ENCODE results near the gene TMC8. TPM values are rescaled to one million over a fixed set of nuclear protein-coding genes. Genes with fewer than 3 reads are reported as not detected.
"Not testable (repeated sequence)": the region's sequence is repeated elsewhere in the genome, so short reads cannot be mapped to it uniquely, and the experiment has no call there.

Gene TMC8
- total and polyA plus RNA-seq, 2 of the 8 experiments (the other 6 are each of a cell fraction or from before 2014, with no cell fraction given): 1.00 to 2.8 TPM

DNA sequence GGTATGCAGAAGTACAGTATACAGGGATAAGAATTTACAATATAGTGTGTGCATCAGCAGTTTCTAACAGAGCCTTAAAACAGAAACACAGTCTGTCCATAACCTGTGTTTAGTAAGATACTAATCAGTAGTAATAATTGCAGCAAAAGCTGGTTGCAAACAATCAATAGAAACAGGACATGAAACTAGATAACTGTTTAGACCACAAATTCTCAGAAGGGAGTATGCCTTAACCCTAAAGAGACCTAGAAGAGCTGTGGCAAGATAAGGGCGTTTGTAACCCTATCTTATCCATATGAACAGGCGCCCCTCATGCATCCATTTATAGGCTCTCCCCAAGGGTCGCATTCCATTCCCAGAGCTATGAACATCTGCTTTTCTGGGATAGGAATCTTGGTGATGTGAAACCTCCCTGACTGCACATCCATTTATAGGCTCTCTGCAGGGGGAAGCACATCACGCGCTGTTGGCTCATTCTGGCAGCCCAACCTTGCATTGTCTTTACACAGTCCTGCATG lies 48.2 kb upstream of the TMC8 start:
- not testable (repeated sequence) for H3K23ac ChIP-seq (ENCODE audit: insufficient read length); H3K9ac ChIP-seq (replicated peaks in 1 of 4; ENCODE audit: extremely low read depth in 1 of 4, low read depth in 3 of 4, low read length in 3 of 4); H2AFZ ChIP-seq (ENCODE audit: low read length); H3K4ac ChIP-seq (replicated peaks; ENCODE audit: insufficient read length, low read depth, low read length); H2AK5ac ChIP-seq (ENCODE audit: low read depth, low read length); H2BK12ac ChIP-seq (ENCODE audit: low read depth, low read length); H3K79me2 ChIP-seq (ENCODE audit: control insufficient read depth in 1 of 2, insufficient read depth in 2 of 2, low read length in 2 of 2); H3K79me1 ChIP-seq (ENCODE audit: low read depth, low read length); H2BK20ac ChIP-seq (ENCODE audit: low read length); H2BK15ac ChIP-seq (ENCODE audit: low read length); H3K9me3 ChIP-seq (ENCODE audit: insufficient read depth in 2 of 2, low read depth in 1 of 2, low read length in 1 of 2); H3K27me3 ChIP-seq (replicated peaks in 1 of 4; ENCODE audit: control insufficient read depth in 3 of 4, extremely low read depth in 1 of 4, insufficient read depth in 3 of 4, low read length in 3 of 4); H3K18ac ChIP-seq (ENCODE audit: extremely low read depth, low read length); H3K14ac ChIP-seq (ENCODE audit: insufficient read length); H4K8ac ChIP-seq (ENCODE audit: extremely low read depth, insufficient read depth, low read length); H4K91ac ChIP-seq (replicated peaks; ENCODE audit: insufficient read length, low read length); H3K4me2 ChIP-seq (ENCODE audit: insufficient read depth in 1 of 2, low read depth in 2 of 2, low read length in 2 of 2); H2BK5ac ChIP-seq (ENCODE audit: low read depth, low read length); DNase-seq (ENCODE audit: low read depth in 1 of 2, low spot score in 2 of 2); H3K23me2 ChIP-seq (ENCODE audit: low read depth, low read length); H4K20me1 ChIP-seq (replicated peaks in 1 of 2; ENCODE audit: control insufficient read depth in 1 of 2, insufficient read depth in 2 of 2, low read length in 2 of 2); H3K27ac ChIP-seq (ENCODE audit: low read depth, low read length); H2BK120ac ChIP-seq (replicated peaks; ENCODE audit: low read depth, low read length); H3K4me3 ChIP-seq (ENCODE audit: extremely low read depth in 1 of 4, insufficient read depth in 2 of 4, low read depth in 3 of 4, low read length in 4 of 4); H3K4me1 ChIP-seq (replicated peaks in 1 of 4; ENCODE audit: control insufficient read depth in 3 of 4, insufficient read depth in 4 of 4, low read length in 3 of 4); H4K5ac ChIP-seq (ENCODE audit: insufficient read length, low read depth, low read length); H3K56ac ChIP-seq (replicated peaks; ENCODE audit: insufficient read length, low read depth, low read length); FAIRE-seq
- peaks cover 20 to 50% (median 35%) of the 10 kb centered on the region in 4 experiments; a peak in 7 of 8 replicates for H3K36me3 ChIP-seq (ENCODE audit: control insufficient read depth in 2 of 4, insufficient read depth in 4 of 4, low read length in 3 of 4)
- ChIA-PET CTCF (ENCODE audit: partially characterized antibody) (interaction anchor here (1.3 to 2.2 kb wide), 4 partner anchors 9 to 94 kb away, joined by 4 to 5 read pairs (median 5); no protein-coding TSS in a partner anchor), POLR2A (ENCODE audit: partially characterized antibody) (interaction anchor here (1.3 kb wide), 1 partner anchor 104 kb away, joined by 3 read pairs; no protein-coding TSS in a partner anchor)
- WGBS, 2 experiments (ENCODE audit: extremely low coverage in 1 of 2, insufficient coverage in 1 of 2, insufficient read length in 1 of 2, insufficient replicate concordance in 2 of 2, low coverage in 1 of 2, low lambda C conversion rate in 2 of 2, missing lambda C conversion rate in 1 of 2): 89% methylated on average over 5 of the region's 5 CpGs; no CpG with 5 or more reads in 1 of the 2 experiments

Data from H1 (cell line).